ENCODE measurements around the gene TRIM56. TPM values are rescaled to one million over a fixed set of nuclear protein-coding genes. Genes with fewer than 3 reads are reported as not detected.
"Not testable (repeated sequence)": the region's sequence is repeated elsewhere in the genome, so short reads cannot be mapped to it uniquely, and the experiment has no call there.

The TRIM56 gene
- total and polyA plus RNA-seq, 2 of the 13 experiments (the other 11 are each of a cell fraction or from before 2014, with no cell fraction given) = 3.2 to 7.1 TPM

DNA sequence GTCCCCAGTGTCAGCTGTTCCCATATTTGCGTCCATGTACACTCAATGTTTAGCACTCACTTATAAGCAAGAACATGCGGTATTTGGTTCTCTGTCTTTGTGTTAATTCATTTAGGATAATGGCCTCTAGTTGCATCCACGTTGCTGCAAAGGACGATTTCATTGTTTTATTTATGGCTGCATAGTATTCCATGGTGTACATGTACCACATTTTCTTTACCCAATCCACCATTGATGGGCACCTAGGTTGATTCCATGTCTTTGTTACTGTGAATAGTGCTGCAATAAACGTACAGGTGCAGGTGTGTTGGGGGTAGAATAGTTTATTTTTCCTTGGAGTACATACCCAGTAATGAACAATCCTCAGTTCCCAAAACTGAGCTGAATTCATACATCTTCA, 24.3 kb upstream of the TRIM56 start:
- Histone ChIP-seq H3K4me2 (ENCODE audit: low read depth, low read length) (no peak overlapping the region), H3K27ac (ENCODE audit: extremely low read length, insufficient read depth, low read length) (no peak overlapping the region), H3K9me3 (ENCODE audit: low read length) (no peaks in the 10 kb centered on the region), H4K20me1 (ENCODE audit: insufficient read depth, low read length) (0 out of 2 replicates have a peak, but pooled peaks cover 3% of the 10 kb centered on the region), H3K4me3 (replicated peaks in 1 of 3; ENCODE audit: insufficient read depth in 1 of 3, low read depth in 2 of 3, low read length in 3 of 3) (no peak overlapping the region), H3K36me3 (replicated peaks in 1 of 2; ENCODE audit: control insufficient read depth in 1 of 2, insufficient read depth in 2 of 2, low read length in 2 of 2) (no peaks in the 10 kb centered on the region), H3K79me2 (ENCODE audit: insufficient read depth, low read length) (no peaks in the 10 kb centered on the region), H3K4me1 (ENCODE audit: insufficient read depth, low read length) (no peaks in the 10 kb centered on the region), H3K27me3 (ENCODE audit: control insufficient read depth in 1 of 2, insufficient read depth in 2 of 2, low read length in 2 of 2) (peaks cover 0 to 22% of the 10 kb centered on the region in 2 experiments; a peak in 3 of 5 replicates), H3K9ac (ENCODE audit: insufficient read depth, low read depth, low read length) (no peak overlapping the region), H2AFZ (ENCODE audit: low read length) (no peak overlapping the region)
- intact Hi-C loops (cut with micrococcal nuclease; ENCODE audit: unreplicated experiment) (no loop called here), in situ Hi-C loops (cut with HindIII; ENCODE audit: extremely low pct_ligation_motif_present, low pct_unique_long_range_greater_than_20kb) (loop anchor here (25.0 kb wide), 1 partner anchor 299 kb away; no protein-coding TSS in a partner anchor)
- ChIA-PET POLR2A (no interaction called here), CTCF (ENCODE audit: low intra/inter-chr PET ratio, low total read pairs) (interaction anchor here (3.1 kb wide), 1 partner anchor 164 kb away, joined by 28 read pairs; the partner anchor contains the start of gene ACHE)
- BruUV-seq (replicated peaks) = no TSS peak
- DNase-seq (ENCODE audit: low spot score) (no peak), ATAC-seq (no peak), FAIRE-seq (no peak)
- TF ChIP-seq ETV5 (CRISPR knock-in tag; IDR thresholded peaks at IDR 0.05; ENCODE audit: borderline replicate concordance) = no peak
- no peak for TF ChIP-seq PTBP1 (IDR thresholded peaks at IDR 0.05; ENCODE audit: low read depth, low read length, poor library complexity, severe bottlenecking)
- no peak for TF ChIP-seq POGZ (CRISPR knock-in tag; IDR thresholded peaks at IDR 0.05)
- no peak for TF ChIP-seq CBX5 (CRISPR knock-in tag; IDR thresholded peaks at IDR 0.05; ENCODE audit: borderline replicate concordance)
- no peak for TF ChIP-seq TCF12 (IDR thresholded peaks at IDR 0.05)
- TF ChIP-seq TCF12 (CRISPR knock-in tag; IDR thresholded peaks at IDR 0.05) = no peak
- TF ChIP-seq ZSCAN25 (CRISPR knock-in tag; IDR thresholded peaks at IDR 0.05) = no peak
- WGBS (ENCODE audit: low lambda C conversion rate) = 23% methylated on average over 5 of the region's 5 CpGs

GRCh38 chr7:101064176-101064550, 21.1 kb upstream of the TRIM56 start:
- H3K4me1 ChIP-seq (ENCODE audit: insufficient read depth, low read length); H4K20me1 ChIP-seq (ENCODE audit: insufficient read depth, low read length); H3K9ac ChIP-seq (ENCODE audit: insufficient read depth, low read depth, low read length); DNase-seq (ENCODE audit: low spot score); H3K9me3 ChIP-seq (ENCODE audit: low read length); POLR2A ChIA-PET; H3K27ac ChIP-seq (ENCODE audit: extremely low read length, insufficient read depth, low read length); H2AFZ ChIP-seq (ENCODE audit: low read length); H3K4me3 ChIP-seq (replicated peaks in 1 of 3; ENCODE audit: insufficient read depth in 1 of 3, low read depth in 2 of 3, low read length in 3 of 3); ATAC-seq; intact Hi-C loops (cut with micrococcal nuclease; ENCODE audit: unreplicated experiment); FAIRE-seq; H3K4me2 ChIP-seq (ENCODE audit: low read depth, low read length); BruUV-seq (replicated peaks); H3K79me2 ChIP-seq (ENCODE audit: insufficient read depth, low read length); H3K36me3 ChIP-seq (replicated peaks in 1 of 2; ENCODE audit: control insufficient read depth in 1 of 2, insufficient read depth in 2 of 2, low read length in 2 of 2); CTCF ChIA-PET (ENCODE audit: low intra/inter-chr PET ratio, low total read pairs): not testable (repeated sequence)
- TF ChIP-seq, protein P1, sequence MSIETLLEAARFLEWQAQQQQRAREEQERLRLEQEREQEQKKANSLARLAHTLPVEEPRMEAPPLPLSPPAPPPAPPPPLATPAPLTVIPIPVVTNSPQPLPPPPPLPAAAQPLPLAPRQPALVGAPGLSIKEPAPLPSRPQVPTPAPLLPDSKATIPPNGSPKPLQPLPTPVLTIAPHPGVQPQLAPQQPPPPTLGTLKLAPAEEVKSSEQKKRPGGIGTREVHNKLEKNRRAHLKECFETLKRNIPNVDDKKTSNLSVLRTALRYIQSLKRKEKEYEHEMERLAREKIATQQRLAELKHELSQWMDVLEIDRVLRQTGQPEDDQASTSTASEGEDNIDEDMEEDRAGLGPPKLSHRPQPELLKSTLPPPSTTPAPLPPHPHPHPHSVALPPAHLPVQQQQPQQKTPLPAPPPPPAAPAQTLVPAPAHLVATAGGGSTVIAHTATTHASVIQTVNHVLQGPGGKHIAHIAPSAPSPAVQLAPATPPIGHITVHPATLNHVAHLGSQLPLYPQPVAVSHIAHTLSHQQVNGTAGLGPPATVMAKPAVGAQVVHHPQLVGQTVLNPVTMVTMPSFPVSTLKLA (IDR thresholded peaks at IDR 0.05) = peak; percentile 71
- H3K27me3 ChIP-seq (ENCODE audit: control insufficient read depth in 1 of 2, insufficient read depth in 2 of 2, low read length in 2 of 2) = peaks cover 0 to 36% of the 10 kb centered on the region in 2 experiments; a peak in 3 of 5 replicates
- in situ Hi-C loops (cut with HindIII; ENCODE audit: extremely low pct_ligation_motif_present, low pct_unique_long_range_greater_than_20kb) = loop anchor here (25.0 kb wide), 1 partner anchor 302 kb away; no protein-coding TSS in a partner anchor
- 25% methylated on average over 9 of the region's 9 CpGs for WGBS (ENCODE audit: low lambda C conversion rate)
